NOMO-1 treated with DMSO at 0.1 percent for 48 hours (cell line): ENCODE measurements around the gene SPINK8.
"Not testable (repeated sequence)": the region's sequence is repeated elsewhere in the genome, so short reads cannot be mapped to it uniquely, and the experiment has no call there.

Source experiments
- DNase-seq: peaks from one replicate; lab custom pipeline; 2025; ENCODE audit not compliant: unreplicated experiment; lab: John Stamatoyannopoulos, UW

The SPINK8 gene

DNA sequence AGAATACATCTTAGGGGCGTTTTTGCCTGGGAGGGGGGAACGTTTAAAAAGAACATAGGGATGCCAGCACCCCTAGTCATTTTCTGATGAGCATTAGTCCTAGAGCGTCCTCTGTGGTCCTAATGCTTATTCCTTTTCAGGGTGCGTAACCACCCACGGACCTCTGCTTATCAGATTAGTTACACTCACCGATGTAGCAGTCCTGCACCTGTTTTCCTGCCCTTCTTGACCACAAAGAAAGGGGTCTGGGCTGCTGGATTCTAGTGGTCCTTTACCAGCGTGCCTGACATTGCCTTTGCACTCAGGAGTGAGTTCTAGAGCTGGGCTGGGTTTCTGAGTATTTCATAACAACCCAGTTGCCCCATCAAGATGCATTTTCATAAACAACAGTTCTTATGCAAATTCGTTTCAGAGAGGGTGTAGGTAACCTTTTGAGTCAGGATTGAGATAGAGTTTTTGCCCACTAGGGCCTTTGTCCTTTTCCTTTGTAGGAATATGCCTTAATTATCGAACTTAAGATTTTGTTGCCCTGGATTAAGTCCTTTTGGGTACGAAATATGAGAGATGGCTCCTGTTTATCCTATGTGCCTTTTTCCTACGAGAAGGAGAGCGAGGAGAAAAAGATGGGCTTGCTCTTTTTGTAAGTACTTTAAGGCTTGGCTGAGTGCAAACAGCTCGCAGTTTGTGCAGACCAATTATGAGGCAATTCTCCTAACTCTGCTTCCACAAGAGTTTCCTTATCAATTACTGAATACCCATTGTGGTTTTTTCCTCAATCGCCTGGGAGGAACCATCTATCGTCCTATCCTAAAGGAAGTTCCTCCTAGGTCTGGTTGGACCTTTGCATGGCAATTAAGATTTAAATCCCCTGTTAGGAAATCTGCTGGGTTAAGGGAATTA lies at the start of gene SPINK8:
Gene SPINK8 (minus strand): TSS at position 316 of the 900 bp plus-strand sequence. CDS start 5,320 bp downstream, outside the sequence.
- DNase-seq, result not testable (repeated sequence)

DNA sequence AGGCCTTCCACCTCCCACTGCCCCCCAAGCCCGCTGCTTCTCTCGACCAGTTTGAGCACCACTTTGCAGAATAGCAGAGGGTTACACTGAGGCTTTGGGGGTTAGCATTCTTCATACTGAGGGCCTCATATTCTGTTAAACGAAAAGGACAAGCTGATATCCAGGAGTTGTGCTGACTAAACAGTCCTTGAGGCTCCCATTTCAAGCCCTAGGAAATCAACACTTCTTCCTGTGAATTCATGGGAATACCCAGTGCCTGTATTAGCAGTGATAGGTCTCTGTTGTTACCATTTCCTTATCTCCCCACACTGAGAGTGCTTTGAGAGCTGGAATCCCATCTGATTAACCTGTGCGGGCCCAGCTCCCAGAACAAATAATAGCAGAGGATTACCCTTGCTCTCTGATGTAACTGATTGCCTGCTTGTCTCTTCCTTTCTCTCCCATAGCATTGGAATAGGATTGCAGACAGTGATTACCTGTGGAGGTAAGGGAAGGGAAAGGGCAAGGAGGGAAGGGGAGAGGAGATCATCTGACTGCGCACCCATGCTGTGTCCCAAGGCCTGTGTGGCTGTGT lies 39.5 kb upstream of the SPINK8 start:
- DNase-seq, result no peak

DNA sequence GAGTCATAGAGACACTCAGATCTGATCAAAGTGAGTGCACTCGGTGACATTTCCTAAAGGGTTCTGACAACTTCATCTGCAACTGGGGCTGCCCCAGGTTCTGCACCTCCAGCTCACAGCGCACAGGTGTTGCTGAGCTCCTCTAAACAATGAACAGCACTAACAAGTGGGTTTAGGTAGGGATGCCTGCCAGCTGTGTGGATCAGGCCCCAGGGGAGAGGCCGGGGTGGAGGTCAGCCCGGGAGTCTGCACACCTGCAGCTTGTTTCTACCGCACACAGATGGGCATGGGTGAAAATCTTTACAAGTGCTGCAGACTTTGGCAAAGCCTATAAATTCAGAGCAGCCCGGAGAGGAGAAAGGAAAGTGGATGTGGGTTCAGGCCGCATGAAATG lies 38.9 kb upstream of the SPINK8 start:
- no peak for DNase-seq

DNA sequence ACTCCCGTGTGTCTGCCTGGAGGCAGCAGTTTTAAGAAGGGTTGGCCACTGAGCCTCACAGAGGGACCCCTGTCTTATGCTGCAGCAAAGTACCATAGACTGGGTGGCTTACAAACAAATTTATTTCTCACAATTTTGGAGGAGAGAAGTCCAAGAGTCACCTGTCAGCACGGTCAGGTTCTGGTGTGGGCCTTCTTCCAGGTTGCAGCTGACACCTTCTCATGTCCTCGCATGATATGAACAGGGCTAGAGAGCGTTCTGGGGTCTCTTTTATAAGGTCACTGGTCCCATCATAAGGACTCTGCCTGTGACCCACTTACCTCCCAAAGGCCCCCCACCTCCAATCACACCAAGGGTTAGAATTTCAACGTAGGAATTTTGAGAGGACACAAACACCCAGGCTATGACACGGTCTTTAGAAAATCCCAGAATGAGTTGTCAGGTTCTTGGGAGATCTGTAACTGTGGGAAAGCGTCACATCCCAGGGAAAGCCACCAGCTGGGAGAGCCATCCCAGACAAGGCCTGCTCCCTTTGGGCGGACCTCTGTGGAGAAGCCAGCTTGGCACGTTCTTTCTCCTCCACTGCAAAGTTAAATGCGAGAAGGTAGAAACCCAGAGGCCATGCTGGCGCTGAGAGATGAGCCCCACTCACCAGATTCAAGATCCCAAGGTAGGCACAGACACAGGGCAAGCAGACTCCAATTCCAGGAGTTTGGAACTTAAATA lies 38.4 kb upstream of the SPINK8 start, which contains the start of gene FBXW12:
Gene FBXW12 (plus strand): TSS at position 569 of the 726 bp plus-strand sequence. CDS start 549 bp downstream, outside the sequence.
- no peak for DNase-seq

DNA sequence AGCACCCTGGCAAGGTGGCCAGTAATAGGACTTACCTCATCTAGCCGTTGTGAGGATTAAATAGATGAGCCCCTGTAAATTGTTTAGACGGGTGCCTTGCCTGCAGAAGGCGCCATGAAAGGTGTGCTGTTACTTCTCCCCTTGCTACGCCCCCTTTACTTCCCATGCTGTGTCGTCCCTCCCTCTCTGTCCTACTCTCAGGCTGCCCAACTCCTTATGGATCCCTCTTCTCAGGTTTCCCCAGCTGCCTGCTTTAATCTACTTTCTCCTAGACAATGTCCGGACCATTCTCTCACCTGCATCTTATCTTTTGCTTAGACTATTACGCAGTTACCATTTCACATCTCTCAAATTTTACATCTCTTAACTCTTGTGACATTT lies 36.9 kb upstream of the SPINK8 start:
- DNase-seq, result no peak

DNA sequence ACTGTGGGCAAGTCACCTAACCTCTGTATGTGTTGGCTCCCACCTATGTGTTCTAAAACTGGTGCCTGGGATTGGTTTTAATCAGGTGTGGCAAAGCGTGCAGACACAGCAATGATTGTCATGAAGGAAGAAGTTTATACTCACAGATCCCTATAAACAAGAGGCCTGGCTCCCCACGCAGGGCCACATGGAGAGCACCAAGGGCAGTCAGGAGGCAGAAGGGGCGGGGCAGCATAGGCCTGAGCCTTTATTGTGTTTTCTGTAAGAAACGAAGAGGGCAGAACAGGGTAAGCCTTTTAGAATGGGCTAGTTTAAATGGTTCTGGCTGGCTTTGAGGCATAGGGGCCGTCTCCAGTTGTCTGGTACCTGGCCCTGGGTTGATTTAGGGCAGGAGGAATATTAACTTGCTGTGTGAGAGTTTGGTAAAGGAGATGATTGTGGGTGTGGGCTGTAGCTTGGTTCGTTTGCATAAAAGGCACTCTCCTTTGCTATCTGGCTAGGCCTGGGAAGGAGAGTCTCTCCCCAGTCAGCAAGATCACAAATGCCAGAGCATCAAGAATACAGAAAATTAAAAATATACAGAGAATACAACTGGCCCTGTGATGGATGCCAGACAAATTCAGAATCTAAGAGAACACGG lies 36.4 kb upstream of the SPINK8 start:
- no peak for DNase-seq

DNA sequence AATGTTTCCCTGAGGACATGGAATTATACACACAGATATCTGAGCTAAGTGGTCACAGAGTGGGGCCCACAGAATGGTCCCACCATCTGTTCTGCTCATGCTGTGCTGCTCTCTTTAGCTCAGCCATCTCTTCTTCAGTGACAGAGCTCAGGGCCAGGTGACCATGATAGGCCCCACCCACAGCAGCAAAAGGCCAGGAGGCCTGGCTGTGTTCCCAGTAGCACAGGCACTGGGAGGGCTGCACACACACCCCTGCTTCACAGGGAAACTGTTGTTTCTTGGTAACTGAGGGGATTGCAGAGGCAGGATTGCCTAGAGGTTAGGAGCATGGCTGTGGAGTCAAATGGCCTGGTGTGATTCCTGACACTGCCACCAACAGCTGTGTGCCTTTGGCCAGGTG lies 33.7 kb upstream of the SPINK8 start:
- no peak for DNase-seq

DNA sequence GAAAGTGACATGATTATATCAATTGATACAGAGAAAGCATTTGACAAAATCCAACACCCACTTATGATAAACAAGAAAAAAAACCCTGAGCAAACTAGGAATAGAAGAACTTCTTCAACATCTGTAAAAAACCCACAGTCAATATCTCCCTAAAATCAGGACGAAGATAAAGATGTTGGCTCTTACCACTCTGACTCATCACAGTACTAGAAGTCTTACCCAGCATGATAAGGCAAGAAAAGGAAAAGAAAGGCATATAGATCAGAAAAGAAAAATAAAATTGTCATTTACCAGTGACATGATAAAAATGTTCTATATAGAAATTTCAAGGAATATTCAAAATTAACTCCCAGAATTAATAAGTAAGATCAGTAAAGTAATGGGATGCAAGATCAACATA lies 31.4 kb upstream of the SPINK8 start:
- no peak for DNase-seq

DNA sequence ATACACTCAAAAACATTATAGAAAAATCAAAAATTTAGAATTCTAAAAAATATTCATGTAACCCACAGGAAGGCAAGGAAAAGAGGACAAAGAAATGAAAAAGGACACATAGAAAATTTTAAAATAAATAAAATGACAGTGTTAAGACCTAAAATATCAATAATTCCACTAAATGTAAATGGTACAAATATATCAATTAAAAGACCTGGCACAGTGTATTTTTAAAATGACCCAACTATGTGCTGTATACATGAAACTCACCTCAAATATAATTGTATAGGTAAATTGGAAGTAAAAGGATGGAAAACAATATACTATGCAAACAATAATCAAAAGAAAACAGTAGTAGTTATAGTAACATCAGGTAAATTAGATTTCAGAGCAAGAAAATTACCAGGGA lies 28.5 kb upstream of the SPINK8 start:
- no peak for DNase-seq

DNA sequence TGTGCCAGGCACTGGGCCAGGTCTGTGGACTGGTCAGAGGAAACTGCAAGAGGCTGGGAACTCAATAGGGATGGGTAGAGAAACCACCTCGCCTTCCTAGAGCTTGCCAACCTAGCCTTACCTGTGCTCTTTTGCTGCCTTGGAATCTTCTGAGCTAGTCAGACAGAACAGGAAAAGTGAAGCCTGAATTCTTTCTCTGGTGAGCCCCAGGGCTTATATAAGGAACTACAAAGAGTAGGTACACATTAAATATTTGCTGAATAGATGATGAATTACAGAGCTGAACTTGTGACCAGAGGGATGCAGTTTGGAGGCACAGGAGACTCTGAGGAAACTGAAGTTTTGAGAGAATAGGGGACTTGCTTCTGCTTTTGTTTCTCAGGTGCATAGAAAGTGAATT lies 23.0 kb upstream of the SPINK8 start:
- no peak for DNase-seq

DNA sequence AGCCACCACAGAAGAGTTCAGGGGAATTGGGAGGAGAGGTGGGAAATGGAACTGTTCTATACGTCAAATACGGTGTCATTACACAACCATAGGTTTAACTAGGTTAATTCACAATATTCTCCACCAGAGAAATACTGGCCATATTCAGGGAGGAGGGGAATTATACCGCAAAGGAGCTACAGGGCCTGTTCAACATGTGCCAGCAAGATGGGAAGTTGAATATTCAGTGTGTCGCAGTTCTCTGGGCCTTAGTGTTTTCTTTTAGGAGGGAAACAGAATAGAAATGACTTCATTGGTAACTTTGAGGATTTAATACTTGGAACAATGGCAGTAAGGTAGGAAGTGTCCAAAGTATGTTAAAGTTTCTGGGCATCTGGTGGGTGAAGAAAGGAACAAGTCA lies 20.5 kb upstream of the SPINK8 start:
- no peak for DNase-seq

DNA sequence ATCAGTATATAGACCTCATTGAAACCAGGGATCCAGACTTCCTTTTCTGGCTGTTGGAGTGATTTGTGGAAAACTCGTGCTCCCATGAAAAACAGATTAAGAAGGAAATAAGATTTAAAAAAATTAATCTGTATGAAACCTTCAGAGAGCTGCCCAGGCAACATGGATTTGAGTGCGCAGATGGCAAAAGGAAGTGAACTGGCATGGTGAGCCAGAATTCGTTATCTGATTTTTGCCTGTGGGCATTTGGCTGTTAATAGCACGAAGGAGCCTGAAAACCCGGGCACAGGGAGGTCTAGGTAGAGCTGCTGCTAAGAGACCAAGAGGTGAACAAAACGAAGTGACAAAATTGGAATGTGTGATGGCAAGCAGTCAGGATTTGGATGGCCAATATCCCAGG lies 19.1 kb upstream of the SPINK8 start:
- no peak for DNase-seq

DNA sequence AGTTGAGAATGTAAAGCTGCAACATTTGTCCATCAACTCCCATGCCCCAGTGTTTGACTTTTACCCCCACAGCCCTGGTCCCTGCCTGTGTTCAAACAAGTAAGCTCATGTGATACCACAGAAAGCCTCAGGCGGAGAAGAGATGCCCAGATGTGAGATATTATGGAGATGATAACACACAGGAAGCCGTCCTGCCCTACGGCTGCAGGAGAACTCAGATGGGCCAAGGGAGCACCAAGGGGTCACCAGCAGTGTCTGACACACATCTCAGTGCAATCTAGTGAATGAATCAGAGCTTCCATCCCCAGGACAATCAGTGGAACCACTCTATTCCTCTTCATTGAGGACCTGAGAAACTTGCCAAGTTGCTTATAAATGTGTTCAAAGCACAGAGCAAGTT lies 14.0 kb upstream of the SPINK8 start:
- no peak for DNase-seq

DNA sequence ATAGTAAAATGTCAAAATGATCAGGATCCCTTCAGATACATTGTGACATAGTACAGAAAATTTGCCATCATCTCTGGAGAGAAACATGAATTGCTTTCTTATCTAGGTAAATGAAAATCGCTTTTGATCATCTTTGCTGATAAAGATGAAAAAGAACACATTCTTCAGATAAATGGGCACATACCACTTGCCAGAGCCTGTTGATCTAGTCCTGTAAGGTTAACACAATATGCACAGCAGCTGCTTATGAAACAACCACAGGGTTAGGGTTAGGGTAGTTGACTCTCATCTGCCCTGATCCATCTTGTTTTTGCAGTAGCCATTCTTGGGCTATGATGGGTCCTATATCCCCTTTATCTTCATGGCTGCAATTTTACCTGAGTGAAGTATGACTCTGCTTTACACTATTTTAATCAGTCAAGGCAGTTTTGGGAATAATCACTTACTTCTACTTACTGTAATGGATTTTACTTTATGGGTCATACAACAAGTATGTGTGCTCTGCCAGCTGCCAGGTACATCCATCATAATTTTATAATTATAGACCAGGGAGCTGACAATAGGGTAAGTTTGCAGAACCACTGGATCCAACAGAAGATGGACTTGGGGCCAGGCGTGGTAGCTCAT lies 12.6 kb upstream of the SPINK8 start:
- DNase-seq, result no peak

DNA sequence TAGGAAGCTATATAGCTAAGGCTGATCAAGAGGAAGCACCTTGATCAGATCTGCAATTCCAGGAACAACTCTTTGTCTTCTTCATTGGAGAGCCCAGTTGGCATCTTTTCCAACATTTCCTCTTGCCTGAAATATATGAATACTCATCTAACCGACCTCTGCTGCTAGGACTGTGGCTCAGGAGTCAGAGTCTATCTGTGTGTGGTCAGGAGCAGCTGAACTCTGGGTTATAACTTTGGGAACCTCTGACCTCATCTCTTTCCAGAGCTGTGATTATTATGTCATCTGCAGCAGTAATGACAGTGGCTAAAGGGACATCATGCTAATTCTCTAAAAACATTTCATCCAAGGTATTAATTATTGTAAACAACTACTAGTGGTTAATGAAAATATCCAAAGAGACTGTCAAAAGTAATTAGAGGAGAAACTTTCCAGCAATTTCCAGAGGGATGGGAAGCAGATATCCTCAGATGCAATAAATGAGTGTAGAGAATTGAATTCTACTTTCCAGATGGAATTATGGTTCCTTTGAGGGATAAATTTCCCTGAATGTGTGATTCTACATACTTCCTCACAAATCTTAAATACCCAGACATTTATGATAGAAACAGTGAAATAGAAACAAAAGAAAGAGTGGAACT lies 11.5 kb upstream of the SPINK8 start:
- DNase-seq, result no peak

DNA sequence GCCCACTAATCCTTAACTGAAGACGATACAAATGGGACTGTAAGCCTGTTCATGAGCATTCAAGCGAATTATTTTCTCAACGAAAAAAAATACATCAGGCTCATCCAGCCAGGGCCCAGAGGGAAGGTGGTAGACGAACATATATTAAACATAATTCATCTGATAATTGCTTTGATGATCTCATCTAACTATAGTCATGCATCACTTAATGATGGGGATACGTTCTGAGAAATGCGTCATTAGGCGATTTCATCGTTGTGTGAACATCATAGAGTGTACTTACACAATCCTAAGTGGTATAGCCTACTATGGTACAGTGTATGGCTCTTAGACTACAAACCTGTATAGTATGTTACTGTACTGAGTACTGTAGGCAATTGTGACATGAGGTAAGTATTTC lies 10.0 kb upstream of the SPINK8 start:
- no peak for DNase-seq

DNA sequence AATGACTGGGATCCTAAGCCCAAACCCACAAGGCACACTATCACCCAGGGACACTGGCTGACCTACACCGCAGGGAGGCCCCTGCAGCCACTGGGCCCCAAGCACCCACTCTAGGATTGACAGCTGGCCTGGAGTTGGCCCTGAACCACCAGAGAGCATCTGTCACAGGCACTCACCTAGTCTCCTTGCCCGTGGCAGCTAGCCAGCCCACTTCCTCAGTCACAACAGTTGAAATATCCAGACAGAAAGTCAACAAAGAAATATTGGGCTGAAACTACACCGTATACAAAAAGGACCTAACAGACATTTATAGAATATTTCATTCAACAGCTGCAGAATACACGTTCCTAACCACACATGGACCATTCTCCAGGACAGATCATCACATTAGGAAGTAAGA lies 5.2 kb upstream of the SPINK8 start:
- no peak for DNase-seq

DNA sequence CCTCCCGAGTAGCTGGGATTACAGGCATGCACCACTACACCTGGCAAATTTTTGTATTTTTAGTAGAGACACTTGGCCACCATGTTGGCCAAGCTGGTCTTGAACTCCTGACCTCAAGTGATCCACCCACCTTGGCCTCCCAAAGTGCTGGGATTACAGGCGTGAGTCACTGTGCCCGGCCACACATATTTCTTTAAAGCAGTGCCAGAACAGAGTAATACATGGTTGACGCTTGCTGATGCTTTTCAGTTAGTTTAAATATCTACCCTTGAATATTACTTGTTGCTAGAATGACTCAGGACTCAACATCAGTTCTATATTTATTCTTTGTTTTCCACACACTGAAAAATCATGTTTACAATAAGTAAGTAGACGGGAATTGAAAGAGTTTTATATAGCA lies 4.1 kb upstream of the SPINK8 start:
- DNase-seq, result not testable (repeated sequence)

DNA sequence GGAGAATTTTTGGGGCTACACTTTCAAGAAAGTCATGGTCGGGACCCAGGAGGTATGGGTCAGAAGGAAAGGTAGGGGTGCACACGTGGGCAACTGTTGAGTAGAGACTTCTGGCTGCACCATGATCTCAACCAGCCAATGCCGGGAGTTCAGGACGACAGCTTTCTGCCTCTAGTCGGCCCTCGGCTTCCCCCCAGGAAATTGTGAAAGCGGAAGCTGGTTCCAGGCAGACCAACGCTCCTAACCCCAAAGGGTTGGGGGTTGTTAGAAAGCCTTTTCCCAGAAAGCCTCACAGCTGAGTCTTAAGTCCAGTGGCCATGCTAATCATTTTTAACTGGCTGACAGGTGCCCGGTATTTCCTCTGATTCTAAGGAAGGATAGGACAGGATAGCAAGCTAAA lies 1.8 kb upstream of the SPINK8 start:
- DNase-seq, result peak; percentile 57

DNA sequence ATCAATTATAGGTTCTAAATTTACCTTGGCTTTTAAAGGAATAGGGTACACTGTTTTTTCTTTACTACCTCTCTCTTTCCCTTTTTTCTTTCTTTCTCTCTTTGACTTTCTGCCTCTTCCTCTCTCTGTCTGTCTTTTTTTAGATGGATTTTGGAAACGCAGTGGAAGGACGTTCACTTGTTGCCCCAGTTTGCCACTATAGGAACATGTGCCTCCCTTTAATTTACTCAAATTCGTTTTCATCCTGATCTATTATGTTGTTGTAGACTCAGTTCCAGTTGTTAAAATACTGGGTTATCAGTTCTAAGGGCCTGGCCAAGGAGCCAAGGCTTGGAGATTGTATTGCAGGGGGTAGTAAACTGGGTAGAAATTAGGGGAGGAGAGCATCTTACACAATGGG lies 1.1 kb upstream of the SPINK8 start:
- no peak for DNase-seq
